Prostate gland (tissue), 2 donors: ENCODE measurements around the gene MIPOL1. TPM values are rescaled to one million over a fixed set of nuclear protein-coding genes. Genes with fewer than 3 reads are reported as not detected.

ENCODE experiments used
- DNase-seq: peaks from one replicate; pipeline ENCODE4 v3.0.0-alpha.2; 2019; ENCODE audit warnings: low spot score
- H3K27ac ChIP-seq, 2 donors: fragments of 200-600 bp; sonication (generic); 2 replicates each; pipeline ENCODE4 v1.5.1; 2017 to 2019
- H3K27me3 ChIP-seq: fragments of 200-600 bp; sonication (generic); replicated peaks from 2 replicates; pipeline ENCODE4 v1.5.1; 2019; ENCODE audit not compliant: insufficient read depth
- H3K36me3 ChIP-seq, 2 donors: fragments of 200-600 bp; sonication (generic); 1 replicate in 1 of 2; 2 replicates in 1 of 2; pipeline versions ENCODE4 v1.5.1 to v1.8.1; 2017 to 2019
- H3K4me1 ChIP-seq: fragments of 200-600 bp; sonication (generic); replicated peaks from 2 replicates; pipeline ENCODE4 v1.5.1; 2019
- H3K4me3 ChIP-seq, 2 donors: fragments of 200-600 bp; sonication (generic); 2 replicates each; pipeline ENCODE4 v1.5.1; 2017 to 2019
- H3K9me3 ChIP-seq: fragments of 200-600 bp; sonication (generic); 2 replicates; pipeline ENCODE4 v1.5.1; 2017
- POLR2A ChIP-seq: fragments of 450-650 bp; IDR thresholded peaks from one replicate; pipeline ENCODE4 v1.6.1; 2016; ENCODE audit warnings: antibody characterized with exemption, mild to moderate bottlenecking
- POLR2AphosphoS5 ChIP-seq: sonication (generic); formaldehyde crosslinking; IDR thresholded peaks from one replicate; pipeline ENCODE4 v1.6.1; 2017; ENCODE audit warnings: antibody characterized with exemption
- WGBS: methylation state at CpG from one replicate; pipeline ENCODE4 v1.1.5; 2018; 5-methylcytosine and 5-hydroxymethylcytosine counted together
- intact Hi-C: fragments of 100-400 bp; cut with DNase I; formaldehyde crosslinking; loops from one replicate; pipeline ENCODE4 v1.14.2; 2022
- total RNA-seq, 2 donors: library from RNA; depleted of rRNA; stranded (reverse); fragments of >200 nt; gene quantifications; one replicate each; pipeline ENCODE4 v1.1.0, GENCODE V29; 2016
- TF ChIP-seq, protein P1 (sequence below), 4 experiments: fragments of 200-600 bp in 2 of 4; fragments of 450-650 bp in 2 of 4; sonication (generic) in 2 of 4; IDR thresholded peaks; 1 replicate in 3 of 4; 2 replicates in 1 of 4; pipeline ENCODE4 v1.5.1; 2016 to 2019; ENCODE audit warnings: antibody characterized with exemption in 4 of 4, mild to moderate bottlenecking in 2 of 4, moderate library complexity in 2 of 4

The MIPOL1 gene
- total RNA-seq, 2 donors from 2014 or later: 14.4 to 31.4 TPM

DNA sequence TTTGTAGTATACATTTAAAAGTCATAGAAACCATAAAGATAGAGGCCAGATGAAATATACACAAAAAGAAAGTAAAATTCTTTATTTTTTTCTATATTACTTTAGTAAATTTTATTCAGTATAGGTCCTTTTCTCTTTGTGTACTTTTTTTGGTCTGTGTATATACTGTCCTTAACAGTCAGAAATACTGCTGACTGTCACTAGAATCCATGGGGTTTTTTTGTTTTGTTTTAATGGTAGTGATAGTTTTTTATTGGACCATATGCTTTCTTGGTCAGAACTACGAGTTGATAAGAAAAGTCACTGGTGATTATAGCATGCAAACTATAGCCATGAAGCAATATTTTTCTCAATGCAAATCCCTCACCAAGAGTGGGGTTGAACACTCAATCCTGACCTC is 231.9 kb downstream of the MIPOL1 start:
- no peak for DNase-seq
- no peaks in the 10 kb centered on the region for H3K27me3 ChIP-seq
- 75% methylated on average over 1 of the region's 1 CpG for WGBS
- TF ChIP-seq POLR2A (no peak), POLR2AphosphoS5 (no peak)
- TF ChIP-seq, protein P1, sequence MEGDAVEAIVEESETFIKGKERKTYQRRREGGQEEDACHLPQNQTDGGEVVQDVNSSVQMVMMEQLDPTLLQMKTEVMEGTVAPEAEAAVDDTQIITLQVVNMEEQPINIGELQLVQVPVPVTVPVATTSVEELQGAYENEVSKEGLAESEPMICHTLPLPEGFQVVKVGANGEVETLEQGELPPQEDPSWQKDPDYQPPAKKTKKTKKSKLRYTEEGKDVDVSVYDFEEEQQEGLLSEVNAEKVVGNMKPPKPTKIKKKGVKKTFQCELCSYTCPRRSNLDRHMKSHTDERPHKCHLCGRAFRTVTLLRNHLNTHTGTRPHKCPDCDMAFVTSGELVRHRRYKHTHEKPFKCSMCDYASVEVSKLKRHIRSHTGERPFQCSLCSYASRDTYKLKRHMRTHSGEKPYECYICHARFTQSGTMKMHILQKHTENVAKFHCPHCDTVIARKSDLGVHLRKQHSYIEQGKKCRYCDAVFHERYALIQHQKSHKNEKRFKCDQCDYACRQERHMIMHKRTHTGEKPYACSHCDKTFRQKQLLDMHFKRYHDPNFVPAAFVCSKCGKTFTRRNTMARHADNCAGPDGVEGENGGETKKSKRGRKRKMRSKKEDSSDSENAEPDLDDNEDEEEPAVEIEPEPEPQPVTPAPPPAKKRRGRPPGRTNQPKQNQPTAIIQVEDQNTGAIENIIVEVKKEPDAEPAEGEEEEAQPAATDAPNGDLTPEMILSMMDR (IDR thresholded peaks at IDR 0.05): no peak
- H3K36me3 ChIP-seq: no peaks in the 10 kb centered on the region
- H3K27ac ChIP-seq: peak overlapping the region in 1 of 2 donors; percentile 38
- H3K9me3 ChIP-seq: no peaks in the 10 kb centered on the region
- no peaks in the 10 kb centered on the region for H3K4me1 ChIP-seq
- H3K4me3 ChIP-seq: no peak overlapping the region
- intact Hi-C loops: no loop called here

DNA sequence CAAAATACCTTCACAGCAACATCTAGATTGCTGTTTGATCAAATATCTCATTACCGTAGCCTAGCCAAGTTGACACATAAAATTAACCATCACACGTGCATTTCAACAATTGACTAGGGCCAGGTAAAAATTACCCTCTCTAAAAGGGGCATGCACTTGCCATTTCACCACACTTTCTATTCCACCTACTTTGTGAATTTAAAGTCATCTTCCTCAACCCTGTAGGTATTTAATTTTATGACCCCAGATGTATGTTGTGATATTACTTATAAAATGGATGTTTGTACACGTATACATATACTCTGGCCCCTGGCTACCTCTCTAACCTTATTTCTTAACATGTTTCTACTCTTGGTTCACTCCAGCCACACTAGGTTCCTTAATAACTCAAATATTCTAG is 237.1 kb downstream of the MIPOL1 start:
- TF ChIP-seq, protein P1 (IDR thresholded peaks at IDR 0.05): no peak
- Histone ChIP-seq H3K27me3 (no peaks in the 10 kb centered on the region), H3K4me3 (no peak overlapping the region), H3K27ac (peak overlapping the region; percentile 64 to 75), H3K36me3 (no peaks in the 10 kb centered on the region), H3K9me3 (no peaks in the 10 kb centered on the region), H3K4me1 (peaks cover 11% of the 10 kb centered on the region)
- DNase-seq: no peak
- intact Hi-C loops: no loop called here
- WGBS: 68% methylated on average over 3 of the region's 3 CpGs

DNA sequence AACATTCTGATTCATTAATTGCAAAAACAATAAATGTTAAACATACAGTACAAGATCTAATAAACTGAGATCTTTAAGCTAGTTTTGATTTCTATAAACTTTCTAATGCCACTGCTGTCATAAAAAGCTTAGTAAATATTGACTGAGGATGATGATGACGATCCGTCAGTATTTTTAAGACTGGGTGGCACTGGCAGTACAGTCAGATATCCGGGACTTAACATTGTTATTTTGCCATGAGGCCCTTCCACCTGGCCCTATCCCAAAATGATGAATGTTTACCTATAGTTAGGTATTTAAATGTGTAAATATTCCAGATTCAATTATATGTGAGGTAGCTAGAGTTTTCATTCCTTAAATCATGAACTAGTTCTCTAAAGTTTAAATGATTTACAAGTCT is 238.8 kb downstream of the MIPOL1 start:
- TF ChIP-seq, protein P1 (IDR thresholded peaks at IDR 0.05): no peak
- peak; percentile 87 for TF ChIP-seq POLR2AphosphoS5
- peaks cover 11% of the 10 kb centered on the region for H3K4me1 ChIP-seq
- DNase-seq: peak; percentile 76
- 38% methylated on average over 3 of the region's 3 CpGs for WGBS
- no peak overlapping the region for H3K4me3 ChIP-seq
- no peaks in the 10 kb centered on the region for H3K27me3 ChIP-seq
- H3K36me3 ChIP-seq: no peaks in the 10 kb centered on the region
- peak overlapping the region; percentile 71 to 72 for H3K27ac ChIP-seq
- intact Hi-C loops: no loop called here
- no peaks in the 10 kb centered on the region for H3K9me3 ChIP-seq

DNA sequence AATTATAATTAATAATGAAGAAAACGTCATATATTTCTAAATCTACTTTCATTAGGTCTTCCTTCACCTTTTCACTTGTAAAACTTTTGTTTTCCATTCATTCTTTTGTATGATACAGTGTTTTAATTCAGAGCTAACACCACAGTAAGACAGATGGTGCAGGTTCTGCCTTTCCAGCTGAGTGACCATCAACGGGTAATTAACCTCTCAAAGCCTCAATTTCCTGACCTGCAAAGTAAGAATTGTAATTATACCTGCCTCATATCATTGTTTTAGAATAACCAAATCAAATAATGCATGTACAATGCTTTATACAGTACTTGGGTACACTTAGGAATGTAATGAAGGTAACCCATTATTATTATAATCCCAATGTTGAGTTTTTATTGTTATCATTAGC is 239.8 kb downstream of the MIPOL1 start:
- Histone ChIP-seq H3K4me1 (peaks cover 11% of the 10 kb centered on the region), H3K27ac (peak overlapping the region; percentile 71 to 72), H3K36me3 (no peaks in the 10 kb centered on the region), H3K4me3 (no peak overlapping the region), H3K27me3 (no peaks in the 10 kb centered on the region), H3K9me3 (no peaks in the 10 kb centered on the region)
- DNase-seq: no peak
- TF ChIP-seq POLR2A (no peak), POLR2AphosphoS5 (no peak)
- TF ChIP-seq, protein P1 (IDR thresholded peaks at IDR 0.05): no peak
- intact Hi-C loops: no loop called here
- WGBS: 69% methylated on average over 2 of the region's 2 CpGs

DNA sequence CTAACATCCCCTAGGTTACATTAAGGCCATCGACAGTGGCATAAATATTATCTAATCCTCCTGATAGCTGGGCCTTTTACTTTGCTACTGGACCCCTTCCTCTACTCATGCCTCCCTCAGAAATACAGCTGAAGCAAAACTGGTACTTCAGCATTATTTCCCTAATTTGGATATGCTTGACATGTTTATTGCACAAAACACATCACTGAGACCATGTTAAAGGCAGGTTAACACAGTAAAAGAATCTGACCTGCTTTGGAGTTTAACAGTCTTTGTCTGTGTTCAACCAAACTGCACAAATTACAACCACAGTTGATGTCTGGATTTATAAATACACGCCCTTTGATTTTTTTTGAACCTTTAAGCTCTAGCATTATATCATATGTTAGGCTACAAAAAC is 240.7 kb downstream of the MIPOL1 start:
- H3K36me3 ChIP-seq: no peaks in the 10 kb centered on the region
- TF ChIP-seq POLR2A: no peak
- TF ChIP-seq POLR2AphosphoS5: no peak
- TF ChIP-seq, protein P1 (IDR thresholded peaks at IDR 0.05): no peak
- intact Hi-C loops: no loop called here
- peak overlapping the region; percentile 71 to 72 for H3K27ac ChIP-seq
- H3K27me3 ChIP-seq: no peaks in the 10 kb centered on the region
- no peaks in the 10 kb centered on the region for H3K9me3 ChIP-seq
- peaks cover 11% of the 10 kb centered on the region for H3K4me1 ChIP-seq
- WGBS: 64% methylated on average over 2 of the region's 2 CpGs
- H3K4me3 ChIP-seq: no peak overlapping the region
- DNase-seq: no peak
